Upper lobe of right lung (tissue), 1 donor: ENCODE measurements around the gene PIK3R5. TPM values are rescaled to one million over a fixed set of nuclear protein-coding genes. Genes with fewer than 3 reads are reported as not detected.
A peak's percentile ranks its signal among the peaks of the same experiment; 100 is the strongest.

Experiments used
- ATAC-seq: fragments of 200-7000 bp; cut with Tn5 transposase; one replicate; pipeline ENCODE4 v1.9.1; 2020; ENCODE audit warnings: mild to moderate bottlenecking, moderate library complexity
- DNase-seq: peaks from one replicate; pipeline ENCODE4 v3.0.0-alpha.2; 2020
- H3K27ac ChIP-seq: fragments of 200-600 bp; one replicate; pipeline ENCODE4 v1.8.0; 2022
- H3K27me3 ChIP-seq: fragments of 200-600 bp; one replicate; pipeline ENCODE4 v1.8.0; 2022; ENCODE audit warnings: mild to moderate bottlenecking
- H3K36me3 ChIP-seq: fragments of 200-600 bp; one replicate; pipeline ENCODE4 v1.8.0; 2022
- H3K4me1 ChIP-seq: fragments of 200-600 bp; one replicate; pipeline ENCODE4 v1.8.0; 2022
- H3K4me3 ChIP-seq: fragments of 200-600 bp; one replicate; pipeline ENCODE4 v1.8.0; 2022; ENCODE audit warnings: mild to moderate bottlenecking
- H3K9me3 ChIP-seq: fragments of 200-600 bp; one replicate; pipeline ENCODE4 v1.8.0; 2022
- CTCF ChIP-seq: fragments of 200-600 bp; IDR thresholded peaks from one replicate; pipeline ENCODE4 v1.8.0; 2022; ENCODE audit warnings: antibody characterized with exemption
- intact Hi-C: fragments of 100-400 bp; cut with DNase I; formaldehyde crosslinking; loops from one replicate; pipeline ENCODE4 v1.11.0; 2022
- total RNA-seq: library from RNA; stranded (reverse); fragmentation: NEBNext Ultra II Directional; extraction: Animal tissue kit (Norgen Biotek cat#: 25700); gene quantifications from one replicate; pipeline ENCODE4 v1.2.1, GENCODE V29; 2021
- donor health status: DM: no; HTN: yes; CAD: no; lungs with severe emphysema.

The PIK3R5 gene
- total RNA-seq, 1 donor from 2014 or later, result 37.7 TPM

- Histone ChIP-seq H3K36me3 (no peaks in the 10 kb centered on the region), H3K4me3 (no peak overlapping the region), H3K9me3 (no peaks in the 10 kb centered on the region), H3K4me1 (peaks cover 7% of the 10 kb centered on the region), H3K27ac (no peak overlapping the region), H3K27me3 (peaks cover 9% of the 10 kb centered on the region)
- ATAC-seq, result no peak
- DNase-seq, result no peak
- TF ChIP-seq CTCF, result no peak
- intact Hi-C loops, result no loop called here
These were observed 5.0 kb downstream of the PIK3R5 start for GRCh38 chr17:8960325-8961140.

GRCh38 chr17:8959312-8959918 is 6.1 kb downstream of the PIK3R5 start:
- DNase-seq, result no peak
- H3K4me3 ChIP-seq, result no peak overlapping the region
- no peak for TF ChIP-seq CTCF
- no peak overlapping the region for H3K27ac ChIP-seq
- H3K9me3 ChIP-seq, result no peaks in the 10 kb centered on the region
- no peak for ATAC-seq
- no peaks in the 10 kb centered on the region for H3K36me3 ChIP-seq
- intact Hi-C loops, result no loop called here
- H3K27me3 ChIP-seq, result no peaks in the 10 kb centered on the region
- H3K4me1 ChIP-seq, result peaks cover 17% of the 10 kb centered on the region

- H3K9me3 ChIP-seq, result no peaks in the 10 kb centered on the region
- no peak overlapping the region for H3K27ac ChIP-seq
- H3K4me3 ChIP-seq, result no peak overlapping the region
- ATAC-seq (no peak), DNase-seq (no peak)
- no peaks in the 10 kb centered on the region for H3K27me3 ChIP-seq
- peaks cover 17% of the 10 kb centered on the region for H3K4me1 ChIP-seq
- no peak for TF ChIP-seq CTCF
- H3K36me3 ChIP-seq, result no peaks in the 10 kb centered on the region
- intact Hi-C loops, result no loop called here
These were observed 7.8 kb downstream of the PIK3R5 start for GRCh38 chr17:8957721-8958120.

- peaks cover 19% of the 10 kb centered on the region for H3K4me1 ChIP-seq
- no peak for TF ChIP-seq CTCF
- H3K27me3 ChIP-seq, result no peaks in the 10 kb centered on the region
- ATAC-seq (no peak), DNase-seq (no peak)
- H3K9me3 ChIP-seq, result no peaks in the 10 kb centered on the region
- intact Hi-C loops, result no loop called here
- no peak overlapping the region for H3K4me3 ChIP-seq
- no peak overlapping the region for H3K27ac ChIP-seq
- no peaks in the 10 kb centered on the region for H3K36me3 ChIP-seq
These were observed 9.0 kb downstream of the PIK3R5 start for GRCh38 chr17:8956465-8956902.

- Histone ChIP-seq H3K27ac (no peak overlapping the region), H3K36me3 (no peaks in the 10 kb centered on the region), H3K4me3 (no peak overlapping the region), H3K9me3 (no peaks in the 10 kb centered on the region), H3K4me1 (peaks cover 21% of the 10 kb centered on the region), H3K27me3 (no peaks in the 10 kb centered on the region)
- peak; percentile 69 for ATAC-seq
- intact Hi-C loops, result no loop called here
- DNase-seq, result no peak
- no peak for TF ChIP-seq CTCF
These were observed 10.2 kb downstream of the PIK3R5 start for GRCh38 chr17:8955021-8955959.
